Keratinocyte (primary cell): Measurements from ENCODE around the gene CDK14. TPM values are rescaled to one million over a fixed set of nuclear protein-coding genes. Genes with fewer than 3 reads are reported as not detected.

Experiments used
- DNase-seq: peaks from one replicate; pipeline ENCODE4 v3.0.0-alpha.2; 2011; ENCODE audit warnings: low read depth, missing footprints, low spot score
- FAIRE-seq: peaks from 2 replicates; lab custom pipeline; 2011; peaks lifted over from hg19 to GRCh38; lab: Jason Lieb, UNC
- H2AFZ ChIP-seq: 2 replicates; pipeline ENCODE4 v1.6.0; 2012; ENCODE audit warnings: low read length, control low read depth, inconsistent platforms; ENCODE audit not compliant: control insufficient read depth
- H3K27ac ChIP-seq: 2 replicates; pipeline ENCODE4 v1.5.1; 2011; ENCODE audit warnings: low read length; ENCODE audit not compliant: control insufficient read depth, insufficient read depth
- H3K27me3 ChIP-seq: 3 replicates; pipeline ENCODE4 v1.6.0; 2011; ENCODE audit warnings: low read length; ENCODE audit not compliant: control insufficient read depth, insufficient read depth; ENCODE audit errors: extremely low read depth
- H3K36me3 ChIP-seq, 2 experiments: 2 replicates in 1 of 2; 3 replicates in 1 of 2; pipeline ENCODE4 v1.5.1; 2011; ENCODE audit warnings: low read length in 2 of 2, mild to moderate bottlenecking in 1 of 2; ENCODE audit not compliant: control insufficient read depth in 2 of 2, insufficient read depth in 2 of 2; ENCODE audit errors: extremely low read depth in 1 of 2
- H3K4me1 ChIP-seq: 3 replicates; pipeline ENCODE4 v1.5.1; 2011; ENCODE audit warnings: low read length; ENCODE audit not compliant: control insufficient read depth, insufficient read depth; ENCODE audit errors: extremely low read depth
- H3K4me2 ChIP-seq: 3 replicates; pipeline ENCODE4 v1.6.0; 2011; ENCODE audit warnings: low read depth, low read length; ENCODE audit not compliant: control insufficient read depth, insufficient read depth; ENCODE audit errors: extremely low read depth
- H3K4me3 ChIP-seq, 3 experiments: fragments of 200-600 bp in 1 of 3; sonication (generic) in 1 of 3; 2 replicates in 2 of 3; 3 replicates in 1 of 3; pipeline ENCODE4 v1.5.1; 2011 to 2016; ENCODE audit warnings: low read length in 3 of 3, mild to moderate bottlenecking in 3 of 3, control low read depth in 2 of 3, inconsistent platforms in 1 of 3, low read depth in 1 of 3, mixed read lengths in 1 of 3, mixed run types in 1 of 3, moderate library complexity in 1 of 3; ENCODE audit not compliant: control insufficient read depth in 2 of 3, insufficient read depth in 2 of 3; ENCODE audit errors: extremely low read depth in 1 of 3
- H3K79me2 ChIP-seq: 2 replicates; pipeline ENCODE4 v1.6.0; 2012; ENCODE audit warnings: low read length; ENCODE audit not compliant: control insufficient read depth, insufficient read depth
- H3K9ac ChIP-seq: 3 replicates; pipeline ENCODE4 v1.6.0; 2011; ENCODE audit warnings: low read length; ENCODE audit not compliant: control insufficient read depth, insufficient read depth; ENCODE audit errors: extremely low read depth
- H3K9me1 ChIP-seq: 3 replicates; pipeline ENCODE4 v1.6.0; 2011; ENCODE audit warnings: low read length; ENCODE audit not compliant: control insufficient read depth, insufficient read depth; ENCODE audit errors: extremely low read depth
- H3K9me3 ChIP-seq: 2 replicates; pipeline ENCODE4 v1.5.1; 2012; ENCODE audit warnings: low read depth, low read length; ENCODE audit not compliant: control insufficient read depth
- H4K20me1 ChIP-seq: 3 replicates; pipeline ENCODE4 v1.6.0; 2011; ENCODE audit warnings: low read length; ENCODE audit not compliant: control insufficient read depth, insufficient read depth; ENCODE audit errors: extremely low read depth
- CTCF ChIP-seq, 3 experiments: IDR thresholded peaks in 1 of 3; conservative IDR thresholded peaks in 1 of 3; optimal IDR thresholded peaks in 1 of 3; 2 replicates in 2 of 3; 3 replicates in 1 of 3; pipeline versions ENCODE3 to v1.5.1; 2011; ENCODE audit warnings: low read length in 3 of 3, mild to moderate bottlenecking in 3 of 3, moderate library complexity in 2 of 3, control low read depth in 1 of 3, inconsistent platforms in 1 of 3; ENCODE audit not compliant: insufficient read depth in 2 of 3; ENCODE audit errors: extremely low read depth in 1 of 3
- EZH2 ChIP-seq: IDR thresholded peaks from one replicate; pipeline ENCODE4 v1.6.1; 2012; ENCODE audit warnings: inconsistent platforms, mild to moderate bottlenecking, low read length, moderate library complexity
- dilution Hi-C: fragments of 300-500 bp; cut with MboI; formaldehyde crosslinking; loops from one replicate; pipeline ENCODE4 v1.7.0; 2020; ENCODE audit warnings: low sequenced_read_pairs; ENCODE audit not compliant: extremely low pct_ligation_motif_present
- polyA plus RNA-seq, 5 experiments: library from polyadenylated mRNA; depleted of rRNA in 3 of 5; stranded (reverse) in 3 of 5; stranded (forward) in 1 of 5; unstranded in 1 of 5; fragments of >200 nt; gene quantifications; 1 replicate in 1 of 5; 2 replicates in 3 of 5; 3 replicates in 1 of 5; pipeline versions ENCODE4 v1.2.1 to v1.2.3, GENCODE V29; 2011 to 2012; ENCODE audit warnings: missing spikeins in 2 of 5, low read depth in 1 of 5, low replicate concordance in 1 of 5

Gene CDK14
- polyA plus RNA-seq, 1 donor (not counting 4 experiments of a cell fraction or from before 2014, with no cell fraction given): 4.0 TPM

- no peaks in the 10 kb centered on the region for H4K20me1 ChIP-seq
- no peak for DNase-seq
- TF ChIP-seq CTCF (optimal IDR thresholded peaks at IDR 0.05 in 1 of 3, IDR thresholded peaks at IDR 0.05 in 1 of 3, conservative IDR thresholded peaks at IDR 0.05 in 1 of 3; ENCODE audit: extremely low read depth in 1 of 3, insufficient read depth in 2 of 3, low read length in 3 of 3) (no peak), EZH2 (no peak)
- no peaks in the 10 kb centered on the region for H3K36me3 ChIP-seq
- H3K9ac ChIP-seq: no peak overlapping the region
- no peaks in the 10 kb centered on the region for H3K4me1 ChIP-seq
- dilution Hi-C loops: no loop called here
- peaks cover 4% of the 10 kb centered on the region for H3K27me3 ChIP-seq
- H2AFZ ChIP-seq: no peak overlapping the region
- H3K9me1 ChIP-seq: no peaks in the 10 kb centered on the region
- H3K79me2 ChIP-seq: no peaks in the 10 kb centered on the region
- no peaks in the 10 kb centered on the region for H3K9me3 ChIP-seq
- H3K27ac ChIP-seq: no peak overlapping the region
- H3K4me3 ChIP-seq: no peak overlapping the region
- no peak for FAIRE-seq
- no peak overlapping the region for H3K4me2 ChIP-seq
Observed at GRCh38 chr7:91226411-91226810, 630.3 kb downstream of the CDK14 start.

- Histone ChIP-seq H4K20me1 (no peaks in the 10 kb centered on the region), H3K36me3 (no peaks in the 10 kb centered on the region), H3K9ac (no peak overlapping the region), H3K9me3 (no peaks in the 10 kb centered on the region), H3K79me2 (no peaks in the 10 kb centered on the region), H3K4me3 (no peak overlapping the region), H3K4me1 (no peaks in the 10 kb centered on the region), H3K4me2 (no peak overlapping the region), H3K27me3 (peaks cover 4% of the 10 kb centered on the region), H3K27ac (no peak overlapping the region), H3K9me1 (no peaks in the 10 kb centered on the region), H2AFZ (no peak overlapping the region)
- DNase-seq (no peak), FAIRE-seq (no peak)
- TF ChIP-seq CTCF (optimal IDR thresholded peaks at IDR 0.05 in 1 of 3, IDR thresholded peaks at IDR 0.05 in 1 of 3, conservative IDR thresholded peaks at IDR 0.05 in 1 of 3; ENCODE audit: extremely low read depth in 1 of 3, insufficient read depth in 2 of 3, low read length in 3 of 3): no peak
- no peak for TF ChIP-seq EZH2
- dilution Hi-C loops: no loop called here
Observed at GRCh38 chr7:91228327-91228726, 632.2 kb downstream of the CDK14 start.
